BLaER1 (cell line): ENCODE data around the gene ADCK2.
"Not testable (repeated sequence)": the region's sequence is repeated elsewhere in the genome, so short reads cannot be mapped to it uniquely, and the experiment has no call there.

Experiments
- H3K27ac ChIP-seq: shearing (Covaris generic); formaldehyde crosslinking; 2 replicates; pipeline ENCODE4 v1.8.1; 2022
- H3K27me3 ChIP-seq: shearing (Covaris generic); formaldehyde crosslinking; 2 replicates; pipeline ENCODE4 v1.8.1; 2022
- H3K36me3 ChIP-seq: shearing (Covaris generic); formaldehyde crosslinking; 2 replicates; pipeline ENCODE4 v1.8.1; 2022
- H3K4me1 ChIP-seq: shearing (Covaris generic); formaldehyde crosslinking; 2 replicates; pipeline ENCODE4 v1.8.1; 2022
- H3K4me2 ChIP-seq: shearing (Covaris generic); formaldehyde crosslinking; 2 replicates; pipeline ENCODE4 v1.8.1; 2022
- H3K4me3 ChIP-seq: shearing (Covaris generic); formaldehyde crosslinking; 2 replicates; pipeline ENCODE4 v1.8.1; 2022
- H3K9ac ChIP-seq: shearing (Covaris generic); formaldehyde crosslinking; 2 replicates; pipeline ENCODE4 v1.8.1; 2022
- H3K9me3 ChIP-seq: shearing (Covaris generic); formaldehyde crosslinking; 2 replicates; pipeline ENCODE4 v1.8.1; 2022
- H4K20me1 ChIP-seq: shearing (Covaris generic); formaldehyde crosslinking; 2 replicates; pipeline ENCODE4 v1.8.1; 2022
- Cebpa-rat ChIP-seq: shearing (Covaris generic); IDR thresholded peaks from 2 replicates; pipeline ENCODE4 v1.8.1; 2022

Gene ADCK2

DNA sequence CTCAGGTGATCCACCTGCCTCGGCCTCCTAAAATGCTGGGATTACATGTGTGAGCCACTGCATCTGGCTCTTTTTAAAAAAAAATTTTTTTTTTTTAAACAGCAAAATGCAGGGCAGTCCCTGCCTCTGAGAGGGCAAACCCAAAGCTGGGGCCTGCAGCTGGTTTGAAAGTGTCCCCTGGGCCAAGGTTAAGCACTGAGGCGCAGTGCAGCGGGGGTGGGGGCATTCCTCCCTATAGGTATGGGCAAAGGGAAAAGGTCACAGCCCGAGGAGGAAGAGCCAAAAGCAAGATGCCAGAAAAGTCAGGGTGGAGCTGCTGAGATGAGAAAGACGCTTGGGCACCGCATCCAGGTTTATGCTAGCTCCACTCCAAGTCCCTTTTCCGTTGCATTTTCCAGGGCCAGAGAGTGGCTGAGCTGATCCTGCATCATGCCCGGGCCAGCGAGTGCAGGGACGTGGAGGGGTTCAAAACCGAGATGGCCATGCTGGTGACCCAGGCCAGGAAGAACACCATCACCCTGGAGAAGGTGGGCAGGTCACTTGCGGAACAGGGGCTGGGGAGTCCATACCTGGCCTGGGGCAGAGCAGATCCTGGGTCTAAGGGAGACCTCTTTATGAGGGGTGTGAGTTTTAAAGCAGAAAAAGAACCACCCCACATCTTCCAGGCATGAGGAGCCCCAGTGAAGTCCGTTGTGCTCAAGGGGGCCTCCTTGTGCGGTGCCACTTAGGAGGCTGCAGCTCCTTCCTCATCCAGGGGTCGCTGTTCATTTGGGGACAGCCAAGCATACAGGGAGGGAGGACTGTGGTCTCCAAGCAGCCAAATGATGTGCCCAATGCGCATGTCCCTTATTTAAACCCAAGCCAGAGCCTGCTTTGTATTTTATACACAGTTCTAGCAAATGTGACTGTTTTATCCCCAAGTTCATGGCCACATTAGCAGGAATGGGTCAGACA lies 16.7 kb downstream of the ADCK2 start:
- Histone ChIP-seq H3K36me3 (peaks cover 82% of the 10 kb centered on the region), H3K9me3 (no peaks in the 10 kb centered on the region), H3K4me1 (no peaks in the 10 kb centered on the region), H3K4me2 (no peak overlapping the region), H3K9ac (no peak overlapping the region), H3K4me3 (no peak overlapping the region), H4K20me1 (no peaks in the 10 kb centered on the region), H3K27ac (no peak overlapping the region), H3K27me3 (no peaks in the 10 kb centered on the region)
- no peak for TF ChIP-seq Cebpa-rat

DNA sequence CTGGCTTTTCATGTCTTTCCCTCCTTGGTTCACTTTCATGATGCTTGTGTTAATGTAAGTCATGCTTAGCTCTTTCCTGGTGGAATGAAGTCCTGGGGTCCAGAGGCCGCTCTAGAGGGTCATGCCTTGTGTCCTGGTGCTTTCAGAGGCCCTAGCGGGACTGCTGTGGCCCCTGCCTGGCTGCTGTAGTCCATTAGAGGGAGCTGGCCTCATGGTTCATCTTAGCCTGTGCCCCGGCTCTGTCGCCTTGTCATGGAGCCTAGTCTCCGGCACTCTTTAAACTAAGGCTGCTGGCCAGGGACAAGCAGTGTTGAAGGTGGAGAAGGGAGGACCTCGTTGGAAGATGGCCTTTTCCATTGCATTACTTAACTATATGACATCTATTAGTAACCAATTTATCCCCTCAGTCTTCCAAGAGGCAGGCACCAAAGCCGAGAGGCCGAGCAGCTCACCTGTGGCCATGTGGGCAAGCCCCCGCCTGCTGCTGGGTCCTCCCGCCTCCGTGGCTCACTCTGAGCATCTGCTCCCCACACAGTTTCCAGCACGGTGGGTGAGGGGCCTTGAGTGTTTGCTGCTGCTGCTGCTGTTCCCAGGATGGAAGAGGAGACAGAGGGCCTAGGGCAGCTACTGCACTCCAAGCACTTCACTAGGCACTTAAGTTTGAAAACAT lies 18.8 kb downstream of the ADCK2 start:
- TF ChIP-seq Cebpa-rat = no peak
- Histone ChIP-seq H3K4me2 (no peak overlapping the region), H3K4me1 (peaks cover 6% of the 10 kb centered on the region), H3K36me3 (peaks cover 75% of the 10 kb centered on the region), H3K4me3 (no peak overlapping the region), H3K9me3 (no peaks in the 10 kb centered on the region), H3K27me3 (no peaks in the 10 kb centered on the region), H4K20me1 (no peaks in the 10 kb centered on the region), H3K27ac (no peak overlapping the region), H3K9ac (no peak overlapping the region)

DNA sequence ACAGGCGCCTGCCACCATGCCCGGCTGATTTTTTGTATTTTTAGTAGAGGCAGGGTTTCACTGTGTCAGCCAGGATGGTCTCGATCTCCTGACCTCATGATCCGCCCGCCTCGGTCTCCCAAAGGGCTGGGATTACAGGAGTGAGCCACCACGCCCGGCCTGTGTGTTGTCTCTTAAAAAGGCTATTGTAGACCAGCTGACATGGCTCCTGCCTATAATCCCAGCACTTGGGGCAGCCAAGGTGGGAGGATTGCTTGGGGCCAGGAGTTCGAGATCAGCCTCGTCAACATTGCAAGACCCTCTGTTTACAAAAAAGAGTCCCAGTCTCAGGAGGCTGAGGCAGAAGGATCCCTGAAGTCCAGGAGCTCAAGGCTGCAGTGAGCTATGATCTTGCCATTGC lies 21.1 kb downstream of the ADCK2 start:
- Histone ChIP-seq H3K4me1 (peaks cover 19% of the 10 kb centered on the region), H3K36me3 (peaks cover 53% of the 10 kb centered on the region), H4K20me1 (peaks cover 17% of the 10 kb centered on the region; the same call in 1 of the 2 replicates)
- not testable (repeated sequence) for H3K9me3 ChIP-seq, H3K27ac ChIP-seq, H3K9ac ChIP-seq, H3K4me2 ChIP-seq, H3K4me3 ChIP-seq, H3K27me3 ChIP-seq

DNA sequence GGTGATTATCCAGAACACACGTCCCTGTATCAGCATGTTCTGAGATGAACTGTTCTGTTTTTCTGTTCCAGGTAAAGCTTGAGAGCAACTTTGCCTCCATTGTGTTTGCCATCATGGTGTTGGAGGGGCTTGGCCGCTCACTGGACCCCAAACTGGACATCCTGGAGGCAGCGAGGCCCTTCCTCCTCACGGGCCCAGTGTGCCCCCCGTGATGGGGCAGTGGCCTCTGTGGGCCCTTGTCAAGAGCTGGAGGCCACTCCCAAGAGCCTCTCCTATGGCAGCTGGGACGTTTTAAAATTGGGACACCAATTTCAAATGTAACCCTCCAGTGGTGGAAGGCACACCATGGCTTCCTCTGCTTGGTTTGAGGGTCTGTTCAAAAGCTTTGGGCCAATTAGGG lies 21.8 kb downstream of the ADCK2 start:
- H3K36me3 ChIP-seq = peaks cover 50% of the 10 kb centered on the region
- no peak for TF ChIP-seq Cebpa-rat
- no peak overlapping the region for H3K4me2 ChIP-seq
- H3K4me1 ChIP-seq = peaks cover 19% of the 10 kb centered on the region
- no peaks in the 10 kb centered on the region for H3K27me3 ChIP-seq
- no peaks in the 10 kb centered on the region for H3K9me3 ChIP-seq
- H4K20me1 ChIP-seq = peaks cover 24% of the 10 kb centered on the region; the same call in 1 of the 2 replicates
- no peak overlapping the region for H3K9ac ChIP-seq
- H3K4me3 ChIP-seq = no peak overlapping the region
- no peak overlapping the region for H3K27ac ChIP-seq

DNA sequence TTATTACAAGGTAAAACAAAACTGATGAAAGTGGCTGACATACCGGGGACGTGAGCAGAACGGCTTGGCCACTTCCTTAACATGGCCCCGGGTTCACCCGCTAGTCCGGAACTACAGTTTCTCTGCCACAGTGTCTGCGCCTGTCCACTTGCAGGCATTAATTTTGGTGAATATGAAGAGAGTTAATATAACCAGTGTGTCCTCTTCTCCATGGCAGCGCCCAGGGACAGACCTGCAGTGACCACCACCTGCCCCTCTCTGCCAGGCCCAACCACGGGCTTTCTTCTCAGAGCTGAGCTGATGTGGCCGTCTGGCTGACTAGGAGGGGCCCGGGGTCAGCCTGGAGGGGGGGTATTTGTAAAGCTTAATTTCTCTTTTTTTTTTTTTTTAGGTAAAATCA lies 22.6 kb downstream of the ADCK2 start:
- no peaks in the 10 kb centered on the region for H3K9me3 ChIP-seq
- no peak for TF ChIP-seq Cebpa-rat
- peaks cover 49% of the 10 kb centered on the region for H3K36me3 ChIP-seq
- no peak overlapping the region for H3K9ac ChIP-seq
- H3K27me3 ChIP-seq = no peaks in the 10 kb centered on the region
- no peak overlapping the region for H3K4me3 ChIP-seq
- no peak overlapping the region for H3K4me2 ChIP-seq
- no peak overlapping the region for H3K27ac ChIP-seq
- peaks cover 19% of the 10 kb centered on the region for H3K4me1 ChIP-seq
- H4K20me1 ChIP-seq = peaks cover 32% of the 10 kb centered on the region

DNA sequence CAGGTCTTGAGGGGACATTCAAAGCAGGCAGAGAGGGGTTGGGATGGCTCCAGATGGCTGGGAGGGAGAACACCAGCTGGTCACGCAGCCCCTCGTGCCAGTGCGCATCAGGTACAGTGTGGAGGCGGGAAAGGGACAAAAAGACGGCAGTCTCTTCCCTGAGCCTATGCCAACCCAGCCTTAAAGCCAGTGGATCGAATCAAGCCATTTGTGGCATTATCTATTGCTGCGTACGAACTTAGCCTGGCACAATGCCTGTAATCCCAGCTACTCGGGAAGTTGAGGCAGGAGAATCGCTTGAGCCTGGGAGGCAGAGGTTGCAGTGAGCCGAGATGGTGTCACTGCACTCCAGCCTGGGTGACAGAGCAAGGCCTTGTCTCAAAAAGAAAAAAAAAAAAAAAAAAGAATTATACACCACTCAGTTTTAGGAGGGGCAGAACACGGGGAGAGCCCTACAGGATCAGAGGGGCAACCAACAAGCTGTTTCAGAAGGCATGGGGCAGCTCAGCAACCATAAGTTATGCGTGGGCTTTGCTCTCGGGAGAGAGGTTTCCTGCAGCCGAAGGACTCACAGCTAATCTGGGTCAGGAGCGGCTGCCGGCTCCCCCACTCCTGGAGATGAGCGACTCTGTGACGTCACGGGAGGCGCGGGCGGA lies 23.4 kb downstream of the ADCK2 start:
- Histone ChIP-seq H3K9ac (peak overlapping the region; percentile 91), H3K4me2 (peak overlapping the region; percentile 93), H3K27ac (peak overlapping the region; percentile 90), H3K9me3 (no peaks in the 10 kb centered on the region), H3K4me3 (peak overlapping the region; percentile 96), H4K20me1 (peaks cover 40% of the 10 kb centered on the region), H3K27me3 (no peaks in the 10 kb centered on the region), H3K4me1 (peaks cover 19% of the 10 kb centered on the region), H3K36me3 (peaks cover 44% of the 10 kb centered on the region)
- TF ChIP-seq Cebpa-rat = no peak

DNA sequence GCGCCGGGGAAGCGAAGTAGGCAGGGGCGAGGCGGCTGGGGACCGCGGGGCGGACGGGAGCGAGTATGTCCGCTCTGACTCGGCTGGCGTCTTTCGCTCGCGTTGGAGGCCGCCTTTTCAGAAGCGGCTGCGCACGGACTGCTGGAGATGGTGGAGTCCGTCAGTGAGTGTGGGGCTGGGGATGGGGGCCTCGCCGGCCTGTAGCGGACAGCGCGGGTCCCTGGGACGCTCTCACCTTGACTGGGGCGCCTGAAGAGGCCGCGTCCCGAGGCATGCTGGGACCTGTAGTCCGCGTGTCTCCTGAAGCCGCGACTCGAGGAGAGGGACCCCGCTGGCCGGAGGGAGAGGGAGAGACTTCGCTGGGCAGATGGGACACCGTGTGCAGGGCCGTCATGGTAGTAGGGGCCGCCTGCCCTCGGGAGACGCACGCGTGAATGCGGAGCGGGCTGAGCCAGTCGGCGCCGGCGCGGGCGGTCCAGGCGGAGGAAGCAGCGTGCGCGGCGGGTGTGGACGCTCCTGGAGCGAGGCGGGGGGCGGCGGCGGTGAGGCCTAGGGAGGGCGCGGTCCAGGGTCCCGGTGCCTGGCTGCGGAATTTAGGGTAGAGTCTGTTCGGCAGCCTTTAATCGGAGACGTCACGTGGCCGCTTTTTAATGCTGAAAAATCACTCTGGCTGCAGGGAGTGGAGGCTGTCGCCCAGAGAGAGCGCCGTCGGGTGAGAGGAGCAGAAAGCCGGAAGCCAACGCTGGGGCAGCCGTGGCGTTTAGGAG lies 24.1 kb downstream of the ADCK2 start, which contains the start of gene NDUFB2:
NDUFB2 (plus strand) TSS at position 29 of the 767 bp plus-strand sequence; CDS start at position 66, 37 bp downstream.
- peak within 1 kb of the TSS; percentile 91 for H3K9ac ChIP-seq
- H3K36me3 ChIP-seq = peaks cover 43% of the 10 kb centered on the region
- H3K4me2 ChIP-seq = peak within 1 kb of the TSS; percentile 93
- no peaks in the 10 kb centered on the region for H3K9me3 ChIP-seq
- H3K27ac ChIP-seq = peak within 1 kb of the TSS; percentile 90
- peak within 1 kb of the TSS; percentile 96 for H3K4me3 ChIP-seq
- H4K20me1 ChIP-seq = peaks cover 47% of the 10 kb centered on the region
- H3K27me3 ChIP-seq = no peaks in the 10 kb centered on the region
- TF ChIP-seq Cebpa-rat = no peak
- peaks cover 19% of the 10 kb centered on the region for H3K4me1 ChIP-seq

DNA sequence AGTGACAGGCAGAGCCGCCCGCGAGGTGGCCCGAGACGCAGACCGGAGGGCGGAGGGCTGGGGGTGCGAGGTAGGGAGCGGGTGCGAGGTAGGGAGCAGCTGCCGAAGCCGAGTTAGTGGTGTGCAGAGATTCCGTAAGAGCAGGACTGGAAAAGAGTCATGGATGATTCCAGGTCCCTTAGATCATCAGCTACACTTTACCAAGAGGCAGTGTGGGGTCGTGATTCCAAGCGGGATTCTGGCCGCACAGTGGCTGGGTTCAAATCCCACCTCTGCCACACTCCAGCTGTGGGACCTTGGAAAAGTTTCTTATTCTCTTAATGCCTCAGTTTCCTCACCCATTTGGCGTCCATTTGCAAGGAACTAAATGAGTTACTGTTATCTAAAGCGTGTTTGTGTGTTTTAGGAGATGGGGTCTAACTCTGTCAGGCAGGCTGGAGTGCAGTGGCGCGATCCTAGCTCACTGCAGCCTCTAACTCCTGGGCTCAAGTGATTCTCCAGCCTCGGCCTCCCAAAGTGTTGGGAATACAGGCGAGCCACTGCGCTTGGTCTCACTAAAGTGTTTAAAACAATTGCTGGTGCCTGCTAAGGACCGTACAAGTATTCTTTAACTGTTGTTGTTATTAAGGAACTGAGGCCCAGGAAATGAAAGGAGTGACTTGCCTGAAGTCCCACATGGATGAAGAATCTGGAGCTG lies 24.9 kb downstream of the ADCK2 start:
- peaks cover 19% of the 10 kb centered on the region for H3K4me1 ChIP-seq
- H3K4me3 ChIP-seq = peak overlapping the region; percentile 96
- peak overlapping the region; percentile 93 for H3K4me2 ChIP-seq
- H3K27me3 ChIP-seq = no peaks in the 10 kb centered on the region
- H3K27ac ChIP-seq = peak overlapping the region; percentile 90
- no peaks in the 10 kb centered on the region for H3K9me3 ChIP-seq
- TF ChIP-seq Cebpa-rat = no peak
- H3K36me3 ChIP-seq = peaks cover 36% of the 10 kb centered on the region
- peaks cover 54% of the 10 kb centered on the region for H4K20me1 ChIP-seq
- H3K9ac ChIP-seq = peak overlapping the region; percentile 91

DNA sequence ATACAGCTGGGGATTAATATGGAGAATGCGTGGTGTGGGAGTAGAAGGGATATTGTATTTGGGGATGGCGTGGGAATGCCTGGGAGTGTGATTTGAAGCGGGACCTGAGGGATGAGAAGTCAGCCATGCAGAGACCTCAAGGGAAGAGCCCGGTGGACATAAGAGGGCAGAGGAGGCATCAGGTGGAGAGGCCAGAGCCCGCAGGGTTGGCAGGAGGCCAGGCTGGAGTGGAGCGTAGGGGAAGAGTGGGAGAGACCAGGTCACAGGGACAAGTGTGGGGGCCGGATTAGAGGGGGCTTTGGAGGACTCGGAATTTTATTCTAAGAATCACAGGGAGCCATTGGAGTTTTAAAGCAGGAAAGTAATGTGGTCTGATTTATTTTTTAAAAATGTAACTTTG lies 25.7 kb downstream of the ADCK2 start:
- H3K27me3 ChIP-seq = no peaks in the 10 kb centered on the region
- H3K4me2 ChIP-seq = peak overlapping the region; percentile 93
- no peak for TF ChIP-seq Cebpa-rat
- H3K27ac ChIP-seq = no peak overlapping the region
- no peaks in the 10 kb centered on the region for H3K9me3 ChIP-seq
- H3K4me1 ChIP-seq = peaks cover 19% of the 10 kb centered on the region
- H3K36me3 ChIP-seq = peaks cover 42% of the 10 kb centered on the region
- no peak overlapping the region for H3K4me3 ChIP-seq
- H3K9ac ChIP-seq = peak overlapping the region; percentile 91; the same call in 1 of the 2 replicates
- peaks cover 63% of the 10 kb centered on the region for H4K20me1 ChIP-seq
